ENCODE data around the gene CDYL2. TPM values are rescaled to one million over a fixed set of nuclear protein-coding genes. Genes with fewer than 3 reads are reported as not detected.

Gene CDYL2
- polyA plus RNA-seq, 1 of the 3 experiments (the other 2 are of a cell fraction): 0.03 TPM

DNA sequence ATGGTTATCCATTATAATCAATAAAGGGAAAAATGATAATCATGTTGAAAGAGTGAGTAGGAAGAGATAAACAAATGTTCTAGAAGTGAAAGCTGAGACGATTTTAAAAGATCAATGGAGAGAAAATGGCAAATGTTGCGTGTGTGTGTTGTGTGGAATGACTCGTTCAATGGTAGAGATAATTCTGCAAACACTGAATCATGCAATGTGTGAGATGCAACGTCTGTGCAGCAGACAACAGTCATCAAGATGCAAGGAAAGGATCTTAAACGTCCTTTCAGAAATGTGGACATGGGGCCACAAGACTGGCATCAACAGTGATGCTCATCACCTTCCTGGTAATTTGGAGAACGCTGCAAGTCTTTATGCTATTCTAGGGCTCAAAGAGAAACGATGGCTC, 124.4 kb downstream of the CDYL2 start:
- WGBS (ENCODE audit: low lambda C conversion rate): 21% methylated on average over 7 of the region's 7 CpGs
- ChIA-PET CTCF (no interaction called here), POLR2A (no interaction called here)
- Histone ChIP-seq H3K9me3 (no peaks in the 10 kb centered on the region), H2AFZ (ENCODE audit: low read depth) (no peak overlapping the region), H3K4me1 (ENCODE audit: control insufficient read depth in 1 of 2, insufficient read depth in 2 of 2, low read depth in 1 of 2, low read length in 1 of 2) (no peaks in the 10 kb centered on the region), H3K9ac (no peak overlapping the region), H3K36me3 (replicated peaks in 1 of 2; ENCODE audit: control insufficient read depth in 1 of 2, insufficient read depth in 2 of 2, low read length in 1 of 2) (no peaks in the 10 kb centered on the region), H3K27ac (ENCODE audit: low read depth in 2 of 2, low read length in 1 of 2) (no peak overlapping the region), H4K20me1 (ENCODE audit: insufficient read depth) (no peaks in the 10 kb centered on the region), H3K4me2 (no peak overlapping the region), H3K9me2 (no peaks in the 10 kb centered on the region), H3F3A (replicated peaks; ENCODE audit: insufficient read depth) (no peaks in the 10 kb centered on the region), H3K79me2 (ENCODE audit: insufficient read depth) (no peaks in the 10 kb centered on the region), H3K27me3 (ENCODE audit: insufficient read depth) (no peaks in the 10 kb centered on the region), H3K4me3 (ENCODE audit: low read depth in 2 of 2, low read length in 1 of 2) (no peak overlapping the region)
- TF ChIP-seq JUND (IDR thresholded peaks at IDR 0.05) (no peak), FOSL2 (IDR thresholded peaks at IDR 0.05; ENCODE audit: borderline replicate concordance, low read depth) (no peak)
- TF ChIP-seq, protein P1, sequence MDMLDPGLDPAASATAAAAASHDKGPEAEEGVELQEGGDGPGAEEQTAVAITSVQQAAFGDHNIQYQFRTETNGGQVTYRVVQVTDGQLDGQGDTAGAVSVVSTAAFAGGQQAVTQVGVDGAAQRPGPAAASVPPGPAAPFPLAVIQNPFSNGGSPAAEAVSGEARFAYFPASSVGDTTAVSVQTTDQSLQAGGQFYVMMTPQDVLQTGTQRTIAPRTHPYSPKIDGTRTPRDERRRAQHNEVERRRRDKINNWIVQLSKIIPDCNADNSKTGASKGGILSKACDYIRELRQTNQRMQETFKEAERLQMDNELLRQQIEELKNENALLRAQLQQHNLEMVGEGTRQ (IDR thresholded peaks at IDR 0.05; ENCODE audit: borderline replicate concordance, low read depth, low read length): no peak
- no peak for DNase-seq

DNA sequence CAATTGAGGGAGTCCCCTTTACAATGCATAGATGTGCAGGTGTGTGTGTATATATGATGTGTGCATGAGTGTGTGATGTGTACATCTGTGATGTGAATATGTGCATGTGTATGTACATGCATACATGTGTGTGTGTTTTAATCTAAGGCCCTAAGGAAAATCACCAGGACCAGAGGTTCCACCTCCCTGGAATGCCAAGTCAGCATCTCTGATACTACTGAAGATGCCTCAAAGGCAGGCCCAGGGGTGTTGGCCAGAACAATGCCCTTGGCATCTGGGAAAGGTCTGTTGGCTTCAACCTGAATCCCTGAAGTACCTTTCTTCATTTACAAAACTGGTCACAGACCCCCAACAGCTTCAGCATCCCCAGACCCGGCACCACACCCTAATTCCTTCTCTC, 129.5 kb downstream of the CDYL2 start:
- Histone ChIP-seq H4K20me1 (ENCODE audit: insufficient read depth) (no peaks in the 10 kb centered on the region), H3K4me1 (ENCODE audit: control insufficient read depth in 1 of 2, insufficient read depth in 2 of 2, low read depth in 1 of 2, low read length in 1 of 2) (no peaks in the 10 kb centered on the region), H3K9me3 (no peaks in the 10 kb centered on the region), H3K9ac (no peak overlapping the region), H3K36me3 (replicated peaks in 1 of 2; ENCODE audit: control insufficient read depth in 1 of 2, insufficient read depth in 2 of 2, low read length in 1 of 2) (no peaks in the 10 kb centered on the region), H3K79me2 (ENCODE audit: insufficient read depth) (no peaks in the 10 kb centered on the region), H3K4me2 (no peak overlapping the region), H2AFZ (ENCODE audit: low read depth) (no peak overlapping the region), H3K4me3 (ENCODE audit: low read depth in 2 of 2, low read length in 1 of 2) (no peak overlapping the region), H3F3A (replicated peaks; ENCODE audit: insufficient read depth) (no peaks in the 10 kb centered on the region), H3K27ac (ENCODE audit: low read depth in 2 of 2, low read length in 1 of 2) (no peak overlapping the region), H3K9me2 (no peaks in the 10 kb centered on the region), H3K27me3 (ENCODE audit: insufficient read depth) (no peaks in the 10 kb centered on the region)
- TF ChIP-seq SMC3 (IDR thresholded peaks at IDR 0.05; ENCODE audit: low read depth, low read length) (no peak), EZH2phosphoT487 (IDR thresholded peaks at IDR 0.05; ENCODE audit: borderline replicate concordance, low read depth) (no peak), TEAD4 (IDR thresholded peaks at IDR 0.05; ENCODE audit: borderline replicate concordance, insufficient read depth) (no peak), EP300 (IDR thresholded peaks at IDR 0.05; ENCODE audit: borderline replicate concordance in 1 of 2, low read depth in 1 of 2, low read length in 1 of 2) (no peak), GATA2 (CRISPR knock-in tag; IDR thresholded peaks at IDR 0.05) (no peak), CHD2 (IDR thresholded peaks at IDR 0.05; ENCODE audit: low read length, partially characterized antibody) (no peak), FOXM1 (IDR thresholded peaks at IDR 0.05; ENCODE audit: low read depth) (no peak)
- ChIA-PET CTCF (no interaction called here), POLR2A (no interaction called here)
- no peak for DNase-seq
- WGBS (ENCODE audit: low lambda C conversion rate): 0% methylated on average over 1 of the region's 1 CpG

DNA sequence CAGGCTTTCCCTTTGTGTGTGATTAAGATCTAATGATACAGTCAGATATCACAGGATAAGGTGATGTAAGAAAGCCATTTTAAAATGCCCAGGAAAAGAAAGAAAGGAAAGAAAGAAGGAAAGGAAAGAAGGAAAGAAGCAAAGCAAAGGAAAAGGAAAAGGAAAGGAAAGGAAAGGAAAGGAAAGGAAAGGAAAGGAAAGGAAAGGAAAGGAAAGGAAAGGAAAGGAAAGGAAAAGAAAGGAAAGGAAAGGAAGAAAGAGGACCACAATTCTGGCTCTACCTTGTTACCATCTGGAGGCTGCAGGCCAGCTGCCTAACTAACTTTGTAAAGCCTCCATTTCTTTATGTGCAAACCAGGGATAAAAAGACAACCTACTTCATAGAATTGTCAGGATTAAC, 132.0 kb downstream of the CDYL2 start:
- H3F3A ChIP-seq (replicated peaks; ENCODE audit: insufficient read depth): no peaks in the 10 kb centered on the region
- no peak for TF ChIP-seq MEF2A (IDR thresholded peaks at IDR 0.05; ENCODE audit: borderline replicate concordance, low read depth)
- no peak for TF ChIP-seq SIN3A (IDR thresholded peaks at IDR 0.05; ENCODE audit: borderline replicate concordance, low read depth, low read length)
- no peak for TF ChIP-seq RFX5 (IDR thresholded peaks at IDR 0.05; ENCODE audit: low read length)
- TF ChIP-seq POLR2AphosphoS5 (IDR thresholded peaks at IDR 0.05; ENCODE audit: low read depth, low read length): no peak
- TF ChIP-seq FOXJ3 (CRISPR knock-in tag; IDR thresholded peaks at IDR 0.05): no peak
- TF ChIP-seq CHD2 (IDR thresholded peaks at IDR 0.05; ENCODE audit: low read length, partially characterized antibody): no peak
- TF ChIP-seq SMC3 (IDR thresholded peaks at IDR 0.05; ENCODE audit: low read depth, low read length): no peak
- no peak for TF ChIP-seq NRF1 (IDR thresholded peaks at IDR 0.05; ENCODE audit: low read depth, low read length)
- no peak for TF ChIP-seq FOSL2 (IDR thresholded peaks at IDR 0.05; ENCODE audit: borderline replicate concordance, low read depth)
- TF ChIP-seq RCOR1 (IDR thresholded peaks at IDR 0.05; ENCODE audit: low read length): no peak
- TF ChIP-seq TAF1 (IDR thresholded peaks at IDR 0.05; ENCODE audit: borderline replicate concordance, low read depth, low read length): no peak
- TF ChIP-seq NFIC (IDR thresholded peaks at IDR 0.05; ENCODE audit: borderline replicate concordance): no peak
- TF ChIP-seq TCF12 (IDR thresholded peaks at IDR 0.05): no peak
- no peak for TF ChIP-seq TEAD4 (IDR thresholded peaks at IDR 0.05; ENCODE audit: borderline replicate concordance, insufficient read depth)
- no peak for TF ChIP-seq GABPA (IDR thresholded peaks at IDR 0.05; ENCODE audit: low read depth)
- TF ChIP-seq IRF3 (IDR thresholded peaks at IDR 0.05; ENCODE audit: low read depth, low read length): no peak
- TF ChIP-seq YY1 (IDR thresholded peaks at IDR 0.05; ENCODE audit: low read depth): no peak
- TF ChIP-seq JUND (IDR thresholded peaks at IDR 0.05): no peak
- no peak for TF ChIP-seq MXI1 (IDR thresholded peaks at IDR 0.05; ENCODE audit: low read depth, low read length)
- POLR2A ChIA-PET: no interaction called here
- H3K27me3 ChIP-seq (ENCODE audit: insufficient read depth): no peaks in the 10 kb centered on the region
- no peaks in the 10 kb centered on the region for H3K9me2 ChIP-seq
- no peak overlapping the region for H3K9ac ChIP-seq
- no peak overlapping the region for H3K27ac ChIP-seq (ENCODE audit: low read depth in 2 of 2, low read length in 1 of 2)
- H3K4me2 ChIP-seq: no peak overlapping the region
- no peaks in the 10 kb centered on the region for H3K36me3 ChIP-seq (replicated peaks in 1 of 2; ENCODE audit: control insufficient read depth in 1 of 2, insufficient read depth in 2 of 2, low read length in 1 of 2)
- CTCF ChIA-PET: no interaction called here
- no peak overlapping the region for H3K4me3 ChIP-seq (ENCODE audit: low read depth in 2 of 2, low read length in 1 of 2)
- no peaks in the 10 kb centered on the region for H3K9me3 ChIP-seq
- H3K79me2 ChIP-seq (ENCODE audit: insufficient read depth): no peaks in the 10 kb centered on the region
- H2AFZ ChIP-seq (ENCODE audit: low read depth): no peak overlapping the region
- DNase-seq: no peak
- H4K20me1 ChIP-seq (ENCODE audit: insufficient read depth): no peaks in the 10 kb centered on the region
- H3K4me1 ChIP-seq (ENCODE audit: control insufficient read depth in 1 of 2, insufficient read depth in 2 of 2, low read depth in 1 of 2, low read length in 1 of 2): no peaks in the 10 kb centered on the region
